ENCODE data around the gene PLXNB3.

PLXNB3 gene

DNA sequence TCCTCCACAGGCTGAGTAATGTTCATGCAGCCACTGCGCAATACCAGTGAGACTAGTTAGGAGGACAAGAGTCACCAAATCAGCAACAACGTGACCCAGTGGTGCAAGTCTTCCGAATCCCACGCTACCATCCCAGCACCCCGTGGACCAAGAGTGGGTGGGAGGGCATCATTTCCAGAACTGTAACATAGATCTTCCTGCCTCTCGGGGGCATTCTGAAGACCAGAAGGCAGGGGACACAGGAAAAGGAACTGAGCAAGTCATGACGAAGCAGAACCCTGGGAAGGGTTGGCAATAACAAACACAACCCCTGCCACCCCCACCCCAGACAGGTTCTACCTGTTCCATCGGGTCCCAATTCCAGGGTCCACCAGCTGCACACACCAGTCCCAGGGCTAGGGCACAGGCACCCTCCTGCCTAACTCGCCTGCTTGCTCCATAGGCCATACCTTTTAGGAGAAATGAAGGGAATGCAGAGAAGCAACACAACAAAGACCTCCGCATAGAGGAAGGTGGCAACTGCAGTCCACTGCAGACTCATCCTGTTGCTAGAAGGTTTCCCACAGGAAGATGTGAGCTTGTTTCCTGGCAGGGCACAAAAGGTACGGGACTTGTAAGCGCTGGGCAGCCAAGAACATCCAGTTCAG lies 41.2 kb upstream of the PLXNB3 start:
- TF ChIP-seq, protein P1, sequence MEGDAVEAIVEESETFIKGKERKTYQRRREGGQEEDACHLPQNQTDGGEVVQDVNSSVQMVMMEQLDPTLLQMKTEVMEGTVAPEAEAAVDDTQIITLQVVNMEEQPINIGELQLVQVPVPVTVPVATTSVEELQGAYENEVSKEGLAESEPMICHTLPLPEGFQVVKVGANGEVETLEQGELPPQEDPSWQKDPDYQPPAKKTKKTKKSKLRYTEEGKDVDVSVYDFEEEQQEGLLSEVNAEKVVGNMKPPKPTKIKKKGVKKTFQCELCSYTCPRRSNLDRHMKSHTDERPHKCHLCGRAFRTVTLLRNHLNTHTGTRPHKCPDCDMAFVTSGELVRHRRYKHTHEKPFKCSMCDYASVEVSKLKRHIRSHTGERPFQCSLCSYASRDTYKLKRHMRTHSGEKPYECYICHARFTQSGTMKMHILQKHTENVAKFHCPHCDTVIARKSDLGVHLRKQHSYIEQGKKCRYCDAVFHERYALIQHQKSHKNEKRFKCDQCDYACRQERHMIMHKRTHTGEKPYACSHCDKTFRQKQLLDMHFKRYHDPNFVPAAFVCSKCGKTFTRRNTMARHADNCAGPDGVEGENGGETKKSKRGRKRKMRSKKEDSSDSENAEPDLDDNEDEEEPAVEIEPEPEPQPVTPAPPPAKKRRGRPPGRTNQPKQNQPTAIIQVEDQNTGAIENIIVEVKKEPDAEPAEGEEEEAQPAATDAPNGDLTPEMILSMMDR (IDR thresholded peaks at IDR 0.05), result no peak
- Histone ChIP-seq H3K9me3 (ENCODE audit: control insufficient read depth, low read length) (no peaks in the 10 kb centered on the region), H3K4me2 (ENCODE audit: low read length) (peak overlapping the region; percentile 82), H3K4me1 (peaks cover 10% of the 10 kb centered on the region), H2AFZ (no peak overlapping the region), H3K79me2 (peaks cover 11% of the 10 kb centered on the region), H3K9ac (no peak overlapping the region), H3K4me3 (ENCODE audit: low read depth, low read length) (peak overlapping the region; percentile 69), H3K27me3 (ENCODE audit: control insufficient read depth, insufficient read depth, low read length) (no peaks in the 10 kb centered on the region), H3K36me3 (ENCODE audit: control insufficient read depth, insufficient read depth, low read length) (no peaks in the 10 kb centered on the region), H3K27ac (peak overlapping the region; percentile 66)

DNA sequence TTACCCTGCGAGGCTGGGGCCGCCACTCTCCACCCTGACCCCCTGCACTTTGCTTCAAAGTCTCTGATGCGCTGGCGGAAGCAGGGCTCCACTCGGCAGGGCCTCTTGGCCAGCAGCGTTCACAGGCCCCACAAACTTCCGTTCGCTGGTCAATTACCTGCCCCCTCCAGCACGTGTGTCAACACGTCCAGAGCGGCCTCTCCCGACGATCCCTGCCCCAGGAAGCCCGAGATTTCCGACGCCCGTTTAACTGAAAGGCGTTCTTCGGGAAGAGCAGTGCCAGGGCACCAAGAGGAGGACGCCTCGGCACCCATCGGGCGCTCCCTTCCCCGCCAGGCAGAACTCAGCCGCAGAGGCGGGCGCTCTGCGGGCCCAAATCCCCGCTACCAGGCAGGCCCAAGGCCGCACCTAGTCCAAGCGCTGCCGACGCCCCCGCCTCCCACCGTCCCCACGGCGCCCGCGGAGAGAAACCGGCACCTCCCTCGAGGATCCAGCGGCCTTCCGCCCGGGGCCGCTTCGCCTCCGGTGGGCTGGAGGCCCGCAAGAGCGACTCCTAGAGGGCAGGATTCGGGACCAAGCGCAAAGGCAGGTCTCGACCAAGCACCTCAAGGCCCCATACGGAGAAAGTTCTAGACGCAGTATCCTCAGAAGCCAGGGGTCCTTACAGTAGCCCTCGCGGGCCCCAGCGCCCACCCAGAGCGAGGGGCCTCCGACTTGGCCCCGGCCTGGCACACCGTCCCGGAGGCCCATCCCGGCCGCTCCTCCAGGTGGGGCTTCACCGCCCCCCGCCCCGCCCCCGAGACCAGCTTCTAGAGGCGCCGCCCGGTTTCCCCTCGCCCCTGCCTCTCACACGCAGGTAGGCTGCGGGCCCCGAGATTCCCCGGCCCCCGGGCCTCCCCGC lies 40.4 kb upstream of the PLXNB3 start:
- peak overlapping the region; percentile 66 for H3K27ac ChIP-seq
- TF ChIP-seq, protein P1 (IDR thresholded peaks at IDR 0.05), result peak; percentile 22
- no peaks in the 10 kb centered on the region for H3K27me3 ChIP-seq (ENCODE audit: control insufficient read depth, insufficient read depth, low read length)
- H2AFZ ChIP-seq, result peak overlapping the region; percentile 67
- H3K4me2 ChIP-seq (ENCODE audit: low read length), result peak overlapping the region; percentile 82
- peak overlapping the region; percentile 69 for H3K4me3 ChIP-seq (ENCODE audit: low read depth, low read length)
- peaks cover 11% of the 10 kb centered on the region for H3K79me2 ChIP-seq
- peak overlapping the region; percentile 61 for H3K9ac ChIP-seq
- H3K4me1 ChIP-seq, result peaks cover 10% of the 10 kb centered on the region
- H3K9me3 ChIP-seq (ENCODE audit: control insufficient read depth, low read length), result no peaks in the 10 kb centered on the region
- no peaks in the 10 kb centered on the region for H3K36me3 ChIP-seq (ENCODE audit: control insufficient read depth, insufficient read depth, low read length)

DNA sequence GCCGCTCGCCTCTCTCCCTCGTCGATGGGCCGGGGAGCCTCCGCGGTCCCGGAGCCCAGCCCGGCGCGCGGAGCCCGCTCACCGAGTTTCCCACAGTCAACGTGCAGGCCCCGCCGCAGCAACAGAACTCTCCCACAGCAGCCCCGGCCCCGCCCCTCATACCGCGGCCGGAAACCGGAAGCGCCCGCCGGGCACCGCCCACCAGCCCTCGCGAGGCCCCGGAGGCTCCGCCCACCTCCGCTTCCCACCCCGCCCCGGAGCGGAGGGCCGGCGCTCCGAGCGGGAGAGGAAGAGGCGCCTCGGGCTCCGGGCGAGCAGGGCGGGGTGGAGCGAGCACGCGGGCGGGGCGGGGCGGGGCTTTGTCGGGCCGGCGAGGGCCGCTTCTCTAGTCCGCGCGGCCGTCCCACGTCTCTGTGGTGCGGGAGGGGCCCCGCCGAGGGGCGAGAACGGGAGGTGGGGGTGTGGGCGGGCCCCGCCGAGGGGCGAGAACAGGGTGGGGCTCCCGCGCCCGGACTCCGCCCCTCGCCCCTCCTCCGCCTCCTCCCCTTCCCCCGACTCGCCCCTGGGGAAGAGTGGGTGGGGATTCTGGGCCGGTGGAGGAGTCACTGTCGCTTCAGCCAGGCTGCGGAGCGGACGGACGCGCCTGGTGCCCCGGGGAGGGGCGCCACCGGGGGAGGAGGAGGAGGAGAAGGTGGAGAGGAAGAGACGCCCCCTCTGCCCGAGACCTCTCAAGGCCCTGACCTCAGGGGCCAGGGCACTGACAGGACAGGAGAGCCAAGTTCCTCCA lies 39.6 kb upstream of the PLXNB3 start, which contains the start of the genes ABCD1 and BCAP31:
Gene ABCD1 (plus strand): TSS at position 605 of the 787 bp plus-strand sequence. CDS start 411 bp downstream, outside the sequence.
Gene BCAP31 (minus strand): TSS at position 136 of the 787 bp plus-strand sequence. CDS start 1,143 bp downstream, outside the sequence.
- no peaks in the 10 kb centered on the region for H3K9me3 ChIP-seq (ENCODE audit: control insufficient read depth, low read length)
- H3K4me2 ChIP-seq (ENCODE audit: low read length), result peak within 1 kb of the TSS; percentile 82
- TF ChIP-seq, protein P1 (IDR thresholded peaks at IDR 0.05), result no peak
- peaks cover 11% of the 10 kb centered on the region for H3K79me2 ChIP-seq
- H3K4me3 ChIP-seq (ENCODE audit: low read depth, low read length), result peak within 1 kb of the TSS; percentile 69
- H3K27ac ChIP-seq, result peak within 1 kb of the TSS; percentile 75
- peaks cover 10% of the 10 kb centered on the region for H3K4me1 ChIP-seq
- peak within 1 kb of the TSS; percentile 61 for H3K9ac ChIP-seq
- peak within 1 kb of the TSS; percentile 79 for H2AFZ ChIP-seq
- no peaks in the 10 kb centered on the region for H3K36me3 ChIP-seq (ENCODE audit: control insufficient read depth, insufficient read depth, low read length)
- H3K27me3 ChIP-seq (ENCODE audit: control insufficient read depth, insufficient read depth, low read length), result no peaks in the 10 kb centered on the region

DNA sequence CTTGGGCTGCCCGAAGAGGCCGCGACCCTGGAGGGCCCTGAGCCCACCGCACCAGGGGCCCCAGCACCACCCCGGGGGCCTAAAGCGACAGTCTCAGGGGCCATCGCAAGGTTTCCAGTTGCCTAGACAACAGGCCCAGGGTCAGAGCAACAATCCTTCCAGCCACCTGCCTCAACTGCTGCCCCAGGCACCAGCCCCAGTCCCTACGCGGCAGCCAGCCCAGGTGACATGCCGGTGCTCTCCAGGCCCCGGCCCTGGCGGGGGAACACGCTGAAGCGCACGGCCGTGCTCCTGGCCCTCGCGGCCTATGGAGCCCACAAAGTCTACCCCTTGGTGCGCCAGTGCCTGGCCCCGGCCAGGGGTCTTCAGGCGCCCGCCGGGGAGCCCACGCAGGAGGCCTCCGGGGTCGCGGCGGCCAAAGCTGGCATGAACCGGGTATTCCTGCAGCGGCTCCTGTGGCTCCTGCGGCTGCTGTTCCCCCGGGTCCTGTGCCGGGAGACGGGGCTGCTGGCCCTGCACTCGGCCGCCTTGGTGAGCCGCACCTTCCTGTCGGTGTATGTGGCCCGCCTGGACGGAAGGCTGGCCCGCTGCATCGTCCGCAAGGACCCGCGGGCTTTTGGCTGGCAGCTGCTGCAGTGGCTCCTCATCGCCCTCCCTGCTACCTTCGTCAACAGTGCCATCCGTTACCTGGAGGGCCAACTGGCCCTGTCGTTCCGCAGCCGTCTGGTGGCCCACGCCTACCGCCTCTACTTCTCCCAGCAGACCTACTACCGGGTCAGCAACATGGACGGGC lies 38.8 kb upstream of the PLXNB3 start:
- Histone ChIP-seq H2AFZ (peak overlapping the region; percentile 79), H3K36me3 (ENCODE audit: control insufficient read depth, insufficient read depth, low read length) (no peaks in the 10 kb centered on the region), H3K9ac (no peak overlapping the region), H3K27me3 (ENCODE audit: control insufficient read depth, insufficient read depth, low read length) (no peaks in the 10 kb centered on the region), H3K4me3 (ENCODE audit: low read depth, low read length) (peak overlapping the region; percentile 54), H3K27ac (peak overlapping the region; percentile 75), H3K9me3 (ENCODE audit: control insufficient read depth, low read length) (no peaks in the 10 kb centered on the region), H3K4me1 (peaks cover 10% of the 10 kb centered on the region), H3K4me2 (ENCODE audit: low read length) (peak overlapping the region; percentile 66), H3K79me2 (peaks cover 7% of the 10 kb centered on the region)
- TF ChIP-seq, protein P1 (IDR thresholded peaks at IDR 0.05), result no peak

Data from parathyroid adenoma (tissue), 2 donors.